K562 (cell line): Measurements from ENCODE around the gene MICAL2. TPM values are rescaled to one million over a fixed set of nuclear protein-coding genes. Genes with fewer than 3 reads are reported as not detected.

Experiments used
- ETV6 ChIP-seq, 3 experiments: fragments of 150-350 bp in 1 of 3; sonication (generic) in 1 of 3; formaldehyde crosslinking in 1 of 3; IDR thresholded peaks; 2 replicates each; pipeline versions ENCODE4 v1.6.1 to v1.8.0; 2014 to 2022; ENCODE audit warnings: borderline replicate concordance in 2 of 3, low read depth in 2 of 3, antibody characterized with exemption in 1 of 3, low read length in 1 of 3, mild to moderate bottlenecking in 1 of 3, missing genetic modification reagents in 1 of 3
- GABPA ChIP-seq: fragments of 200-800 bp; sonication (Bioruptor generic); conservative IDR thresholded peaks from 2 replicates; pipeline ENCODE4 v1.6.1; 2016; ENCODE audit warnings: low read depth, missing genetic modification characterization, missing compliant biosample characterization
- HDAC3 ChIP-seq: fragments of 450-650 bp; IDR thresholded peaks from 2 replicates; pipeline ENCODE4 v1.6.1; 2018; ENCODE audit warnings: borderline replicate concordance, mild to moderate bottlenecking, moderate library complexity; ENCODE audit not compliant: partially characterized antibody
- KLF10 ChIP-seq: fragments of 250-450 bp; sonication (Bioruptor Pico); IDR thresholded peaks from 2 replicates; pipeline ENCODE4 v1.6.1; 2021; ENCODE audit warnings: matching md5 sums
- NR2C2 ChIP-seq, 2 experiments: fragments of 200-800 bp in 1 of 2; sonication (Bioruptor generic) in 1 of 2; sonication (generic) in 1 of 2; formaldehyde crosslinking in 1 of 2; IDR thresholded peaks; 2 replicates each; pipeline versions ENCODE4 v1.6.1 to v1.8.0; 2016 to 2022; ENCODE audit warnings: mild to moderate bottlenecking in 1 of 2, missing compliant biosample characterization in 1 of 2, missing genetic modification characterization in 1 of 2, missing genetic modification reagents in 1 of 2
- SAFB ChIP-seq: fragments of 200-400 bp; formaldehyde crosslinking; IDR thresholded peaks from 2 replicates; pipeline ENCODE4 v1.6.1; 2017; ENCODE audit warnings: low read depth, low read length, borderline replicate concordance
- TBP ChIP-seq: optimal IDR thresholded peaks from 2 replicates; pipeline ENCODE3; 2011; ENCODE audit warnings: low read depth, low read length, improper control_type of control experiment
- TCFL5 ChIP-seq: fragments of 250-450 bp; sonication (Bioruptor Pico); conservative IDR thresholded peaks from 2 replicates; pipeline ENCODE4 v1.6.1; 2021; ENCODE audit warnings: mild to moderate bottlenecking, moderate library complexity, matching md5 sums
- ZNF24 ChIP-seq: fragments of 450-650 bp; IDR thresholded peaks from 2 replicates; pipeline ENCODE4 v1.6.1; 2016
- ZNF431 ChIP-seq: sonication (generic); formaldehyde crosslinking; IDR thresholded peaks from 2 replicates; pipeline ENCODE4 v1.8.0; 2022; ENCODE audit warnings: mild to moderate bottlenecking, missing genetic modification reagents
- polyA plus RNA-seq, 8 experiments: library from polyadenylated mRNA; depleted of rRNA in 4 of 8; stranded (reverse) in 5 of 8; unstranded in 3 of 8; fragments of >200 nt; fragmentation: Nextera tagmentation in 2 of 8; fragmentation: Illumina TruSeq in 1 of 8; extraction: Ambion mirVana in 2 of 8; extraction: Trizol in 1 of 8; gene quantifications; 2 replicates each; pipeline versions ENCODE4 v1.2.1 to v1.2.3, GENCODE V29; 2011 to 2014; ENCODE audit warnings: inconsistent platforms in 1 of 8, missing spikeins in 1 of 8
- total RNA-seq, 7 experiments: library from RNA; depleted of rRNA in 6 of 7; stranded (reverse); fragments of >200 nt in 6 of 7; fragmentation: Illumina TruSeq in 2 of 7; extraction: Trizol in 2 of 7; gene quantifications; 2 replicates each; pipeline versions ENCODE4 v1.2.1 to v1.2.3, GENCODE V29; 2011 to 2021; ENCODE audit warnings: low replicate concordance in 1 of 7
- TF ChIP-seq, protein P1 (sequence below): fragments of 250-450 bp; sonication (Bioruptor Pico); IDR thresholded peaks from 2 replicates; pipeline ENCODE4 v1.4.0; 2020; ENCODE audit warnings: borderline replicate concordance
- TF ChIP-seq, protein P2 (sequence below), 2 experiments: fragments of 250-450 bp in 1 of 2; fragments of 450-650 bp in 1 of 2; sonication (Bioruptor Pico) in 1 of 2; IDR thresholded peaks; 2 replicates each; pipeline versions ENCODE4 v1.6.1 to v1.8.0; 2016 to 2021; ENCODE audit warnings: mild to moderate bottlenecking in 2 of 2, moderate library complexity in 2 of 2, missing compliant biosample characterization in 1 of 2, missing genetic modification characterization in 1 of 2
- TF ChIP-seq, protein P3 (sequence below): fragments of 200-800 bp; sonication (Bioruptor generic); IDR thresholded peaks from 2 replicates; pipeline ENCODE4 v1.6.1; 2017; ENCODE audit warnings: missing genetic modification characterization, missing compliant biosample characterization
- TF ChIP-seq, protein P4 (sequence below): fragments of 450-650 bp; IDR thresholded peaks from 2 replicates; pipeline ENCODE4 v1.6.1; 2016; ENCODE audit warnings: mild to moderate bottlenecking

MICAL2 gene
- total and polyA plus RNA-seq, 9 of the 15 experiments (the other 6 are each of a cell fraction or from before 2014, with no cell fraction given), result 4.7 to 64.2 (median 33.6) TPM

DNA sequence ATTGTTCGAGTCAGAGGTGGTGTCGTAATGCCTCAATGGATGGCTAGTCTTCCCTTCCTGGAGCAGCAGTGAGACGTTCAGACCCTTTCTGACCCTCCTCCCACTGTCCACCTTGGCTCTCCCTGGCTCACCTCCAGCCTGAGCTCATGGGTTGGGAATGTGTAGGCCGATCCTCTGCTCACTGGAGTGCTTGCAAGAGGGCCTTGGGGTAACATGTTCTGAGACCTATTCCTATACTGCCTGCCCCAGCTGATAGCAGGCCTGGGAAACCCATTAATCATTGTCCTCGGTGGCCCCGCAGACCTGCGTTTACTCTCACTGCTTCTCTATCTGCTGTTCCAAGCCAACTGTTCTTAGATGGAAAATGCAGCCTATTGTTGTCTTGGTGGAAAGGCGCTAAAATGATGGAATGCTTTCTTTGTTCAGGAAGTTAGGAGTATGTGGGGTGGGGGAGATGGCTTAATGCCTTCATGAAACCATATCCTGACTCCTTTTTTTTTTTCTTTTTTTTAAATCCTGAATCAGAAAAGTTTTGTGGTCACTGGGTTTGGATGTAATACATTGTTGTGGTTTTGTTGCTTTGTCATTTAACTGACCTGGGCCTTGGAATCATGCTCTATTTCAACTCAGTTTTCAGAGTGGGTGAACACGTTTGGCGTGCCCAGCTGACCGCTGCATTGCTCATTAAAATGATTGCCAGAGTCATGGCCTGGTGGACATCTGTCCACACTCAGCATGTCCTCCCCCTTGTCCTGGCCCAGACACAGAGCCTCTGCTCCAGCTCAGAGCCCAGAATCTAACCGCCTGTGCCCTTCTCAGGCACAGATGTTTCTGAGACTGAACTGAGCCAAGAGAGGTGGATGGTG, 72.5 kb downstream of the MICAL2 start (continued):
- TF ChIP-seq TBP, result peak; percentile 10
- TF ChIP-seq, protein P1, sequence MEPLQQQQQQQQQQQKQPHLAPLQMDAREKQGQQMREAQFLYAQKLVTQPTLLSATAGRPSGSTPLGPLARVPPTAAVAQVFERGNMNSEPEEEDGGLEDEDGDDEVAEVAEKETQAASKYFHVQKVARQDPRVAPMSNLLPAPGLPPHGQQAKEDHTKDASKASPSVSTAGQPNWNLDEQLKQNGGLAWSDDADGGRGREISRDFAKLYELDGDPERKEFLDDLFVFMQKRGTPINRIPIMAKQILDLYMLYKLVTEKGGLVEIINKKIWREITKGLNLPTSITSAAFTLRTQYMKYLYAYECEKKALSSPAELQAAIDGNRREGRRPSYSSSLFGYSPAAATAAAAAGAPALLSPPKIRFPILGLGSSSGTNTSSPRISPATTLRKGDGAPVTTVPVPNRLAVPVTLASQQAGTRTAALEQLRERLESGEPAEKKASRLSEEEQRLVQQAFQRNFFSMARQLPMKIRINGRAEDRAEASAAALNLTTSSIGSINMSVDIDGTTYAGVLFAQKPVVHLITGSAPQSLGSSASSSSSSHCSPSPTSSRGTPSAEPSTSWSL (CRISPR knock-in tag), result no peak
- no peak for TF ChIP-seq NR2C2 (CRISPR knock-in tag; IDR thresholded peaks at IDR 0.05)
- 0 out of 2 replicates have a peak, but pooled peaks have one; percentile 23 for TF ChIP-seq NR2C2 (tag; IDR thresholded peaks at IDR 0.05)
- TF ChIP-seq, protein P2, sequence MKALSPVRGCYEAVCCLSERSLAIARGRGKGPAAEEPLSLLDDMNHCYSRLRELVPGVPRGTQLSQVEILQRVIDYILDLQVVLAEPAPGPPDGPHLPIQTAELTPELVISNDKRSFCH (CRISPR knock-in tag; IDR thresholded peaks at IDR 0.05), result no peak
- TF ChIP-seq, protein P2 (tag; IDR thresholded peaks at IDR 0.05), result no peak
- TF ChIP-seq, protein P3, sequence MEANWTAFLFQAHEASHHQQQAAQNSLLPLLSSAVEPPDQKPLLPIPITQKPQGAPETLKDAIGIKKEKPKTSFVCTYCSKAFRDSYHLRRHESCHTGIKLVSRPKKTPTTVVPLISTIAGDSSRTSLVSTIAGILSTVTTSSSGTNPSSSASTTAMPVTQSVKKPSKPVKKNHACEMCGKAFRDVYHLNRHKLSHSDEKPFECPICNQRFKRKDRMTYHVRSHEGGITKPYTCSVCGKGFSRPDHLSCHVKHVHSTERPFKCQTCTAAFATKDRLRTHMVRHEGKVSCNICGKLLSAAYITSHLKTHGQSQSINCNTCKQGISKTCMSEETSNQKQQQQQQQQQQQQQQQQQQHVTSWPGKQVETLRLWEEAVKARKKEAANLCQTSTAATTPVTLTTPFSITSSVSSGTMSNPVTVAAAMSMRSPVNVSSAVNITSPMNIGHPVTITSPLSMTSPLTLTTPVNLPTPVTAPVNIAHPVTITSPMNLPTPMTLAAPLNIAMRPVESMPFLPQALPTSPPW (CRISPR knock-in tag), result peak; percentile 13; the same call in 1 of the 2 replicates
- no peak for TF ChIP-seq ZNF24
- no peak for TF ChIP-seq TCFL5 (CRISPR knock-in tag)
- TF ChIP-seq KLF10, result no peak
- no peak for TF ChIP-seq ETV6 (IDR thresholded peaks at IDR 0.05; ENCODE audit: borderline replicate concordance in 1 of 2, low read depth in 2 of 2, low read length in 1 of 2)
- TF ChIP-seq ETV6 (CRISPR knock-in tag; IDR thresholded peaks at IDR 0.05; ENCODE audit: borderline replicate concordance), result no peak
- no peak for TF ChIP-seq ZNF431 (CRISPR knock-in tag)
- no peak for TF ChIP-seq SAFB
- TF ChIP-seq, protein P4, sequence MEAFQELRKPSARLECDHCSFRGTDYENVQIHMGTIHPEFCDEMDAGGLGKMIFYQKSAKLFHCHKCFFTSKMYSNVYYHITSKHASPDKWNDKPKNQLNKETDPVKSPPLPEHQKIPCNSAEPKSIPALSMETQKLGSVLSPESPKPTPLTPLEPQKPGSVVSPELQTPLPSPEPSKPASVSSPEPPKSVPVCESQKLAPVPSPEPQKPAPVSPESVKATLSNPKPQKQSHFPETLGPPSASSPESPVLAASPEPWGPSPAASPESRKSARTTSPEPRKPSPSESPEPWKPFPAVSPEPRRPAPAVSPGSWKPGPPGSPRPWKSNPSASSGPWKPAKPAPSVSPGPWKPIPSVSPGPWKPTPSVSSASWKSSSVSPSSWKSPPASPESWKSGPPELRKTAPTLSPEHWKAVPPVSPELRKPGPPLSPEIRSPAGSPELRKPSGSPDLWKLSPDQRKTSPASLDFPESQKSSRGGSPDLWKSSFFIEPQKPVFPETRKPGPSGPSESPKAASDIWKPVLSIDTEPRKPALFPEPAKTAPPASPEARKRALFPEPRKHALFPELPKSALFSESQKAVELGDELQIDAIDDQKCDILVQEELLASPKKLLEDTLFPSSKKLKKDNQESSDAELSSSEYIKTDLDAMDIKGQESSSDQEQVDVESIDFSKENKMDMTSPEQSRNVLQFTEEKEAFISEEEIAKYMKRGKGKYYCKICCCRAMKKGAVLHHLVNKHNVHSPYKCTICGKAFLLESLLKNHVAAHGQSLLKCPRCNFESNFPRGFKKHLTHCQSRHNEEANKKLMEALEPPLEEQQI, result no peak
- no peak for TF ChIP-seq GABPA (tag)
- peak; percentile 34 for TF ChIP-seq HDAC3
